HG02642 (cell line): ENCODE data around the gene C9orf72.
"Not testable (repeated sequence)": the region's sequence is repeated elsewhere in the genome, so short reads cannot be mapped to it uniquely, and the experiment has no call there.

Source experiments
- ATAC-seq: cut with Tn5 transposase; IDR thresholded peaks from one replicate; pipeline ENCODE4 v1.9.1; 2021; ENCODE audit warnings: mild to moderate bottlenecking; ENCODE audit not compliant: unreplicated experiment, poor library complexity

The C9orf72 gene

GRCh38 chr9:27572918-27573633 is at the start of gene C9orf72:
C9orf72 (minus strand) TSS chr9:27573481; CDS start chr9:27567120, 6,361 bp downstream.
- ATAC-seq, result peak; percentile 70

GRCh38 chr9:27622693-27623340 is 49.5 kb upstream of the C9orf72 start:
- no peak for ATAC-seq

DNA sequence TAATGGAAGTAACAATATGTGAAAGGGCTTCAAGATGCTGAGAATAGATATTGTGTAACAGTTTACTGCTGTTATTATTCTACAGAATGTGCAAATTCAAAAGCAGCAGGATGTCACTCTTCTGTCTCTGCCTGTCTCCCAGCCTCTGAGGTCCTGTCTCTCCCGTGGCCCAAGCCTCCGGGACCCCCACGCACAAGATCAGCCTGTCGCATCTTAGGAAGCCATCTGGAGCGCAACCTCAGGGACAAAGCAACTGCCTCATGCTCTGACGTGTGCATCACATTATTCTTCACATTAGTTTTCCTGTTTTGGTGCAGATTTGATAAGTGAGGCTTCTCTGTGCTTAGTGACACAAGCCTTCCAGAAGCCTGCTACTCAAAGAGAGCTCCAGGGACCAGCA is 46.5 kb upstream of the C9orf72 start:
- ATAC-seq, result no peak

- no peak for ATAC-seq
Observed at GRCh38 chr9:27618066-27618465, 44.8 kb upstream of the C9orf72 start.

DNA sequence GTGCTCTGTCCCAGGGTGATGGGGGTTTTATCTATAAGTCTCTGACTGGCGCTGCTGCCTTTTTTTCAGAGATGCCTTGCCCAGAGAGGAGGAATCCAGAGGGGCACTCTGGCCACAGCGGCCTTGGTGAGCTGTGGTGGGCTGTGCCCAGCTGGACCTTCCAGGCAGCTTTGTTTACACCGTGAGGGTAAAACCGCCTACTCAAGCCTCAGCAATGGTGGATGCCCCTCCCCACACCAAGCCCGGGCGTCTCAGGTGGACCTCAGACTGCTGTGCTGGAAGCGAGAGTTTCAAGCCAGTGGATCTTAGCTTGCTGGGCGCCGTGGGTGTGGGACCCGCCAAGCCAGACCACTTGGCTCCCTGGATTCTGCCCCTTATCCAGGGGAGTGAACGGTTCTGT is 41.3 kb upstream of the C9orf72 start:
- no peak for ATAC-seq

DNA sequence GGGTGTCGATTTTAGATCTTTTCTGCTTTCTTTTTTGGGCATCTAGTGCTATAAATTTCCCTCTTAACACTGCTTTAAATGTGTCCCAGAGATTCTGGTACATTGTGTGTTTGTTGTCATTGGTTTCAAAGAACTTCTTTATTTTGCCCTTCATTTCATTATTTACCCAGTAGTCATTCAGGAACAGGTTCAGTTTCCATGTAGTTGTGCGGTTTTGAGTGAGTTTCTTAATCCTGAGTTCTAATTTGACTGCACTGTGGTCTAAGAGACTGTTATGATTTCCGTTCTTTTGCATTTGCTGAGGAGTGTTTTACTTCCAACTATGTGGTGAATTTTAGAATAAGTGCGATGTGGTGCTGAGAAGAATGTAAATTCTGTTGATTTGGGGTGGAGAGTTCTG is 38.8 kb upstream of the C9orf72 start:
- ATAC-seq, result not testable (repeated sequence)

DNA sequence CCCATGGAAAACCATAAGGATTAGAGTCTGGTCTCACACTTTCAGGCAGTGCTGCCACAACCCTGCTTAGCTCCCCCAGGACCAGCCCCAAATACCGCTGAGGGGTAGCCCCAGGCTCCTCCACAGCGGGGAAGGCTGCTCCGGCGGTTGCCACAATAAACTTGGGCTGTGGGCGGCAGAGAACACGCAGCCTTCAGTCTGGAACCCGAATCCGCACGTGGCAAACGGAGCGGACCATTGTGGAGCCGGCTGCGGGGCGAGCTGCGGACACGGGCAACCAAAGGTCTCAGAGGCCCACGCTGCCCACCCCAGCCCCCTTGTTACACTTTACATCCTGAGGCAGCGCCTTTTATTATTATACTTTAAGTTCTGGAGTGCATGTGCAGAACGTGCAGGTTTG is 37.3 kb upstream of the C9orf72 start:
- ATAC-seq, result no peak

DNA sequence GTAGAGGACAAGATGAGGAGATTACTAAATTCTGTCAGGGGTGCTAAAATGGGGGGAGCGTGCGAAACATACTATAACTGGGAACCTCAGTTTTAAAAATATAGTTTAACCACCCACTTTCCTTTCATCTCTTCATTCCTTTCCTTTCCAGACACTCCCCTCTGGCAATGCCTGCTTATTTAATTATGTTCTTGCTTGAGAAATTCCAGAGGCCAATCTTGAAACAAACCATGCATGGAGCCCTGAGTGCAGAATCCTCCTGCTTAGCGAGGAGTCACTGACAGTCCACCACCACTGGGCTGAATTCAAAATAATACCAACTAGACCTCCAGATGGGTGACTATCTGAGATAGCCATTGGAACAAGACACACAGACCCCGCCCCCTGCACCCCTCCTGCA is 29.7 kb upstream of the C9orf72 start:
- no peak for ATAC-seq

GRCh38 chr9:27602142-27602861 is 29.0 kb upstream of the C9orf72 start:
- ATAC-seq, result no peak

- ATAC-seq, result no peak
Observed at GRCh38 chr9:27601396-27601795, 28.1 kb upstream of the C9orf72 start.

GRCh38 chr9:27600256-27600655 is 27.0 kb upstream of the C9orf72 start:
- no peak for ATAC-seq

DNA sequence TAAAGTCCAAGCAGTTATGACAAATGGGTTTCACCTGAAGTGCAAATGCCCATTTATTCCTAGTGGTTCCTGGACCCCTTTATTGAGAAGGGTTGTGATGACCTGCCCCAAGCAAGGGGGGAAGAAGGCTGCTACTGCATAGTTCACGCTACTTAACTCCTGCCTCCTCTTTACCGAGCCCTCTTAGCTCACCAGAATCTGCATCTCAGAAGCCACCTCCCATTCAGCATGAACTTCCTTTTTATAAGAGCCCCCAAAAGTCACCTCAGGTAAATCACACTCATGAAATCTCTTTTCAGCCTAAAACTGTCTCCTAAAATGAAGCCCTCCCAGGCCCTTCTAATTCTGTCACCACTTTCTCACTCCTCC is 26.6 kb upstream of the C9orf72 start:
- no peak for ATAC-seq

DNA sequence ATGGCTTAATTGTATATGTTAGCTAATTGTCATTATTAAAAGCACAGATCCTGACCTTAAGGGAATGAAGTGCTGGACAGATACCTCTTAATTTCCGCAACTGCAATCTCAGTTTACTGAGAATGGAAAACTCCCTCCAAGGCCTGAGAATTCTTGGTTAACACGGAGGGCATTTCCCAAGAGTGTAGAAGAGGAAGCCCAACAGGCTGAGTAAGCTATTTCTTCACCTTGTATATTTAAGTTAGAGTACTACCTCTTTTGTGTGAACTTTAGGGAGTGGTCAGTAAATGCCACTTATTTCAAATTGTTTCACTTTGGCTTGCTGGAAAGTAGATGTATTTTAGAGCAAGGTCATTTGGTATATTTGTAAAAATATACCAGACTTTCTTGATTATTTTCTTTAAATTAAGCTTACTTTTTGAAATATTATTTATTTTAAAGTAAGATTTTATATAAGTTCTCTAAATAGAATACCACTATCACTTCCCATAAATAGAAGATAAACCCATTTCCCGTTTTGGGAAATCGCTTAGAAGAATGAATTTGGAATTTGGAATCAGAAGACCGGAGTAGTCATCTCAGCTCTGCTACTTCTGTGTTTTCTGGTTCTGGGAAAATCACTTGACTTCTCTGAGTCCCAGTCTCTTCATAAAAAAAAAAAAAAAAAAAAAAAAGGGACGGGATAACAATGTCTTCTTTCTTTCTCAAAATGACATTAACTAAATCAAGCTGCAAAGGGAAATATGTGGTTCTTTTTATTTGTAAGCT is 26.0 kb upstream of the C9orf72 start:
- ATAC-seq, result no peak

- ATAC-seq, result no peak
Observed at GRCh38 chr9:27595733-27596132, 22.5 kb upstream of the C9orf72 start.

GRCh38 chr9:27591672-27592071 is 18.4 kb upstream of the C9orf72 start:
- no peak for ATAC-seq

GRCh38 chr9:27591093-27591492 is 17.8 kb upstream of the C9orf72 start:
- ATAC-seq, result no peak

- no peak for ATAC-seq
Observed at GRCh38 chr9:27590651-27591050, 17.4 kb upstream of the C9orf72 start.

DNA sequence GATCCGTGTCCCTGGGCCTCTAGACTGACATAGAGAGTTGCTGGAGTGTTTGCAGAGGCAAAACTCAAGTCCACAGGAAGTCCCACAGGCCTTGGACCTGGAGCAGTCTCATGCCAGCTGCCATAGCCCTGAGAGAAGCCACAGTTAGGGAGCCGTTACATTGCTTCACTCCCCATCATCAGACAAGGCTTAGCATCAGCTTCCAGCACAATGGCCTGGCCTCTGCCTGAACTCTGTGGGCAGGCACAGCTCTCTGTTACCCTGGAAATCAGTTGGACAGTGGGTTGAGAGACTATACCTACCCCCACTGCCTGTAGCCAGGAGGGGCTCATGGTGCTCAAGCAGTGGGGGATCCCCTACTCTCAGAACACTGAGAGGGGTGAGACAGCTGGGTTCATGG is 16.2 kb upstream of the C9orf72 start:
- no peak for ATAC-seq

DNA sequence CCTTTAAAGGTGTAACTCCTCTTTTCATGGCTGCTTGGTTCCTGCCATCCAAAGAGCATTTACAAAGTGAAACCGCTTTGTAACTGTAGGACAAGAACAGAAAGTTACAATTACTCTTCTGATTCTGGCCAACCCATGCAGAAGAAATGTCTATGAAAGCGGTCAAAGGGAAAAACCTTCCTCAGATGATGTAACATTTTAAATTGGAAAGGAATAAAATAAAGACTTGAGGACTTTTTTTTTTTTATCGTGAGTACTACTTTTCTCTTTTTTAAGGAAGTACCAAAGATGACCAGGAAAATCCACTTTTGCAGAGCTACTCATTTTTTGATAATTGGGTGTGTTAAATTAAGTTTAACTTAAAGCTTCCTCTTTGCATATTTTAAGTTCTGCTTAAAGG is 13.0 kb upstream of the C9orf72 start:
- no peak for ATAC-seq

DNA sequence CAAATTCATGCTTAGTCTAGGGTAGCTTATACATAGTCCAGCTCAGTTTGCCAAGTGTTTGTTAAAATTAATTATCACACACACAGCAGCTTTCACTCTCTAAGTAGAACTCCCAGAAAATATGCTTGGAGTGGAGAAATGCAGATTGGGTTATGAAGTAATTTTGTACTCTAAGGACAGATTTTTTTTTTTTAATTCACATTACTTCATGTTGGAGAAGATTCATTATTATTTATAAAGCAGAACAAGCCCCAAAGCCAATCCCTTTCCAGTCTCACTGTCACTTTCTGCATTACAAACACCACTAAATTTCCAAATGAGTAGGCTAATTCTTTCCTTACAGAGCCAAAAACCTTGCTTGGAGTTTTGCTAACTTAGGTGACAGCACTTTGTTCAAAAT is 11.7 kb upstream of the C9orf72 start:
- ATAC-seq, result no peak

DNA sequence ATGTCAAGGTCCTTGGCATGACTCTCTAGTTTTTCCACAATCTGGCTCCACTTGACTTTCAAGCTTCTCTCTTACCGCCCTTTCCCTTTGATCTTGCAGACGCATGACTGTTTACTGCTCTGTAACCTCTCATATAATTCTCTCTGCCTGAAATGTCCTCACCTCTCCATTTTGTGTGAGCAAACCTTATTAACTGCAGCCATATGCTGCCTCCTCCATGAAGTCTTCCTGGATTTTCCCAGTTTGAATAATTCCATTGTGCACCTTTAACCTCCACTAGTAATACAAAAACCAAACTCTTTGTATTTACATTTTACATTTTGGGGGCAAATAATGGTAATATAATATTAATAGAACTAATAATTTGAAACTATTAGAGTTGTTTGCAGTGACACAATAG is 9.5 kb upstream of the C9orf72 start:
- ATAC-seq, result no peak
